SK-N-SH treated with all-trans-retinoic acid at 6 μM for 48 hours (cell line): ENCODE data around the gene EML6.

Experiments
- CREB5 ChIP-seq: fragments of 250-450 bp; sonication (Bioruptor Pico); IDR thresholded peaks from 2 replicates; pipeline ENCODE4 v1.5.1; 2020; ENCODE audit warnings: low read depth, mild to moderate bottlenecking, moderate library complexity
- GLIS3 ChIP-seq: fragments of 250-450 bp; sonication (Bioruptor Pico); IDR thresholded peaks from 2 replicates; pipeline ENCODE4 v1.5.0; 2020; ENCODE audit warnings: mild to moderate bottlenecking, moderate library complexity
- OSR1 ChIP-seq: fragments of 250-450 bp; sonication (Bioruptor Pico); IDR thresholded peaks from 2 replicates; pipeline ENCODE4 v1.8.0; 2022; ENCODE audit warnings: moderate library complexity, mild to moderate bottlenecking, inconsistent platforms
- PATZ1 ChIP-seq: fragments of 250-450 bp; sonication (Bioruptor Pico); IDR thresholded peaks from 2 replicates; pipeline ENCODE4 v1.8.0; 2020; ENCODE audit warnings: mild to moderate bottlenecking, moderate library complexity, borderline replicate concordance
- PPARA ChIP-seq: fragments of 250-450 bp; sonication (Bioruptor Pico); IDR thresholded peaks from 2 replicates; pipeline ENCODE4 v1.5.0; 2020; ENCODE audit warnings: mild to moderate bottlenecking, borderline replicate concordance
- ZNF8 ChIP-seq: fragments of 450-650 bp; formaldehyde crosslinking; IDR thresholded peaks from 2 replicates; pipeline ENCODE4 v1.5.0; 2020; ENCODE audit warnings: mild to moderate bottlenecking, moderate library complexity

DNA sequence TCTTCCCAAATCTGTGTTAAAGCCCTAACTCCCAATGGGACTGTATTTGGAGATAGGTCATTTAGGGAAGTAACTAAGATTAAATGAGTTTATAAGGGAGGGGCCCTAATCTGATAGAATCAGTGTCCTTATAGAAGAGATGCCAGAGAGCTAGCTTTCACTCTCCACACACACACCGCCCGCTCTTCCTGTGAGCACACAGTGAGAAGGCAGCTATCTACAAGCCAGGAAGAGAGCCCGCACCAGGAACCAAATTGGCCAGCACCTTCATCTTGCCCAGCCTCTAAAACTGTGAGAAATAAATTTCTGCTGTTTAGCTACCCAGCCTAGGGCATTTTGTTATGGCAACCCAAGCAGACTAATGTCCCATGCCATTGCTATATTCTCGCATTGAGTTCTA, 201.6 kb downstream of the EML6 start:
- no peak for TF ChIP-seq PPARA (CRISPR knock-in tag)
- TF ChIP-seq ZNF8, result no peak
- TF ChIP-seq CREB5, result no peak
- no peak for TF ChIP-seq OSR1 (CRISPR knock-in tag)
- no peak for TF ChIP-seq GLIS3
- TF ChIP-seq PATZ1 (CRISPR knock-in tag), result no peak
